NB4 (cell line): Measurements from ENCODE around the gene INSIG1.

Experiments used
- POLR2A ChIP-seq: IDR thresholded peaks from 2 replicates; pipeline ENCODE4 v1.6.1; 2011; ENCODE audit warnings: mild to moderate bottlenecking; ENCODE audit not compliant: insufficient read length; ENCODE audit errors: extremely low read depth
- TF ChIP-seq, protein P1 (sequence below): IDR thresholded peaks from one replicate; pipeline ENCODE4 v1.5.1; 2012; ENCODE audit warnings: low read depth, low read length

DNA sequence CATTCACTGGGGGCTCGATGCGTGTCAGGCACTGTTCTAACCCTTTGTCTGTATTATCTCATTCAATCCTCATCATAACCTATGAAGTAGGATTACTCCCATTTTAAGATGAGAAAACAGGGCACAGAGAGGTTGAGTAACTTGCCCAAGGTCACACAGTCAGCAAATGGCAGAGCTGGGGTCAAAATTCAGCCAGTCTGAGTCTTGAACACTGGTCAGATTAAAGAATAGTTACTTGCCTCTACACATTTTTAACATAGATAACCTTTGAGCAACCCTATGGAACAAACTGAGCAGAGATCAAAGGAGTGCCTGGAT is 27.2 kb downstream of the INSIG1 start:
- TF ChIP-seq, protein P1, sequence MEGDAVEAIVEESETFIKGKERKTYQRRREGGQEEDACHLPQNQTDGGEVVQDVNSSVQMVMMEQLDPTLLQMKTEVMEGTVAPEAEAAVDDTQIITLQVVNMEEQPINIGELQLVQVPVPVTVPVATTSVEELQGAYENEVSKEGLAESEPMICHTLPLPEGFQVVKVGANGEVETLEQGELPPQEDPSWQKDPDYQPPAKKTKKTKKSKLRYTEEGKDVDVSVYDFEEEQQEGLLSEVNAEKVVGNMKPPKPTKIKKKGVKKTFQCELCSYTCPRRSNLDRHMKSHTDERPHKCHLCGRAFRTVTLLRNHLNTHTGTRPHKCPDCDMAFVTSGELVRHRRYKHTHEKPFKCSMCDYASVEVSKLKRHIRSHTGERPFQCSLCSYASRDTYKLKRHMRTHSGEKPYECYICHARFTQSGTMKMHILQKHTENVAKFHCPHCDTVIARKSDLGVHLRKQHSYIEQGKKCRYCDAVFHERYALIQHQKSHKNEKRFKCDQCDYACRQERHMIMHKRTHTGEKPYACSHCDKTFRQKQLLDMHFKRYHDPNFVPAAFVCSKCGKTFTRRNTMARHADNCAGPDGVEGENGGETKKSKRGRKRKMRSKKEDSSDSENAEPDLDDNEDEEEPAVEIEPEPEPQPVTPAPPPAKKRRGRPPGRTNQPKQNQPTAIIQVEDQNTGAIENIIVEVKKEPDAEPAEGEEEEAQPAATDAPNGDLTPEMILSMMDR = no peak
- TF ChIP-seq POLR2A = no peak
